KOPT-K1 (cell line): ENCODE results near the gene GABRR3.

ENCODE experiments used
- H3K27ac ChIP-seq: fragments of 200-600 bp; sonication (generic); 2 replicates; pipeline ENCODE4 v1.5.1; 2016; ENCODE audit warnings: antibody characterized with exemption, mild to moderate bottlenecking, low read depth, low read length; ENCODE audit not compliant: poor library complexity, severe bottlenecking
- H3K36me3 ChIP-seq: fragments of 200-600 bp; sonication (generic); 2 replicates; pipeline ENCODE4 v1.5.1; 2017; ENCODE audit warnings: antibody characterized with exemption, mild to moderate bottlenecking, low read length, moderate library complexity; ENCODE audit not compliant: insufficient read depth
- H3K9me3 ChIP-seq: fragments of 200-600 bp; sonication (generic); 2 replicates; pipeline ENCODE4 v1.5.1; 2017; ENCODE audit warnings: antibody characterized with exemption, low read length, mild to moderate bottlenecking; ENCODE audit not compliant: insufficient read depth, poor library complexity, severe bottlenecking

The GABRR3 gene

GRCh38 chr3:97983933-97984491 is 51.1 kb downstream of the GABRR3 start:
- H3K36me3 ChIP-seq: no peaks in the 10 kb centered on the region

GRCh38 chr3:97981886-97982285 is 53.2 kb downstream of the GABRR3 start:
- Histone ChIP-seq H3K27ac (no peak overlapping the region), H3K36me3 (no peaks in the 10 kb centered on the region), H3K9me3 (no peaks in the 10 kb centered on the region)

More at GRCh38 chr3:97983933-97984491, 51.1 kb downstream of the GABRR3 start:
- Histone ChIP-seq H3K9me3 (no peaks in the 10 kb centered on the region), H3K27ac (no peak overlapping the region)

DNA sequence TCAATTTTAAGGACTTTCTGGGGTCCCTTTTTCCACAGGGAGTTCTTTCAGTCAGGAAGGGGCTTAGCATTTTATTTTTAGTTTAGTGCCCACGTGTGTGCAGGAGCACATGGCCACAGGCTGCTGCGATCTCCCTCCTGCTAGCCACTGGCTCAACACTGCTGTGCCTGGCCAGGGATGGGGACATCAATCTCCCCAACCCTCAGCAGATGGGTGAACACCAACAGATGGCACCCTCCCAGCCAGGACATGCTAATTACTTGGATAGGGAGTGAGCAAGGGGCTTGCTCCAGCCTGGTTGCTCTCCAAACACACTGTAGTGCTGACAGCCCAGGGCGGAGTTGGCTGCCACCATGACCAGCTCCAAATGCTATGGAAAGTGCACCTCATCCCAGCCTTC is 55.5 kb downstream of the GABRR3 start:
- Histone ChIP-seq H3K27ac (no peak overlapping the region), H3K36me3 (no peaks in the 10 kb centered on the region), H3K9me3 (no peaks in the 10 kb centered on the region)

DNA sequence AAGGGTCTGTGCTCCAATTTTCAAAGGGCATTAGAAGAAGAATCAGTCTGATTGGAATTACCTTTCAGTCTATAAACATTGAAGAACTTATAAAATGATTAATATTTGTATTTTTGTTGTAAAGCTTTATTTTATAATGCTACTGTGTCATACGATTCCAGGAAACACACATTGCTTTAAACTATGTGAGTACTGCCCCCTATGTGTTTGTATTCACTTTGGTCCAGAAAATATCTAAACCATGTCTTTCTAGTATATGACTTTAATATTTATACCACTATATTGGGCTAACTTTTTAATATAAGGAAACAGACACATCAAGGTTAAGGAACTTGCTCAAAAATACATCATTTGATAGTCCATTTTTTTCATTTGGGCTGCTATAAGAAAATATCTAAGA is 59.6 kb downstream of the GABRR3 start:
- no peaks in the 10 kb centered on the region for H3K9me3 ChIP-seq
- H3K36me3 ChIP-seq: no peaks in the 10 kb centered on the region
- no peak overlapping the region for H3K27ac ChIP-seq

GRCh38 chr3:97974996-97975395 is 60.1 kb downstream of the GABRR3 start:
- H3K27ac ChIP-seq: no peak overlapping the region
- no peaks in the 10 kb centered on the region for H3K36me3 ChIP-seq
- no peaks in the 10 kb centered on the region for H3K9me3 ChIP-seq

GRCh38 chr3:97972976-97973375 is 62.1 kb downstream of the GABRR3 start:
- no peaks in the 10 kb centered on the region for H3K36me3 ChIP-seq
- H3K9me3 ChIP-seq: no peaks in the 10 kb centered on the region
- H3K27ac ChIP-seq: no peak overlapping the region

DNA sequence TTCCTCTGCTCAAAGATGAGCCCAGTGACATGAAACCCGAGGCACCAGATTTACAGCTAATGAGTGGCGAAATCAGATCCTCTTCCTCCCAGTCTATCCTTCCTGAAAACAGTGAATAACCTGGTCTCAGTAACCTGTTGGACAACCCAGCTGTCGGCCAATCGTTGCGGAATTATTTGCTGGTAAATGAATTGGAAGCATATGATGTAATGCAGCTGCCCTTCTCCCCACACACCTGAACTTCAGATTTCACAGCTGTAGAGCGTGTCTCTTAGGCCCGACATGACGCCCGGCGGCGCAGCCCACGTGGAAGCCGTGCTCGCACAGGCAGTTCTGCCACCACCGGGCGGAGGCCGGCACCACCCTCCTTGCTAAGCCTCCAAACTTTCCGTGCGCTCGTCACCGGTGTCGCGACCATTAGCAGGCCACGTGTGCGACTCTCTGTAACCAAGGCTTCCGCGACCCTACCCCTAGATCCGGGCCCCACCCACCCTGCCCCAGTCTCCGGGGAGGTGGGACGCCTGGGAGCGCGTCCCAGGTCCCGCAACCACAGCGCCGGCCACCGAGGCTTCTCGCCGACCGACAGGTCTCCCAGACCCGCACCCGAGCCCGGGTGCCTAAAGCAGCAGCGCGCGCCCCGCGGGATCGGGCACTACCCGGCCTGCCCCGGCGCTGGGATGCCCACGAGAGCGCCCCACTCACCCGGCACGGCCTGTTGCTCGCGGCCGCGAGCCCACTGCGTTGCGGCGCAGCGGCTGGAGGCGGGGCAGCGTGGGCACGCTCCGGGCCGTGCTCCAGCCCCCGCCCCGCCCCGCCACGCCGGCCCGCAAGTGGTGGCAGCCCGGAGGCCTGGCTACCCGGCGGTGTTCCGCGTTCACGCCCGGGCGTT is 63.2 kb downstream of the GABRR3 start, which contains the start of gene RIOX2:
Gene RIOX2 (minus strand): TSS at position 753 of the 889 bp plus-strand sequence. CDS start 4,838 bp downstream, outside the sequence.
- no peaks in the 10 kb centered on the region for H3K9me3 ChIP-seq
- no peak within 1 kb of the TSS for H3K27ac ChIP-seq
- no peaks in the 10 kb centered on the region for H3K36me3 ChIP-seq

GRCh38 chr3:97970956-97971620 is 64.0 kb downstream of the GABRR3 start:
- no peaks in the 10 kb centered on the region for H3K9me3 ChIP-seq
- H3K36me3 ChIP-seq: no peaks in the 10 kb centered on the region
- H3K27ac ChIP-seq: no peak overlapping the region

GRCh38 chr3:97970156-97970555 is 65.0 kb downstream of the GABRR3 start:
- Histone ChIP-seq H3K9me3 (no peaks in the 10 kb centered on the region), H3K27ac (no peak overlapping the region), H3K36me3 (no peaks in the 10 kb centered on the region)

DNA sequence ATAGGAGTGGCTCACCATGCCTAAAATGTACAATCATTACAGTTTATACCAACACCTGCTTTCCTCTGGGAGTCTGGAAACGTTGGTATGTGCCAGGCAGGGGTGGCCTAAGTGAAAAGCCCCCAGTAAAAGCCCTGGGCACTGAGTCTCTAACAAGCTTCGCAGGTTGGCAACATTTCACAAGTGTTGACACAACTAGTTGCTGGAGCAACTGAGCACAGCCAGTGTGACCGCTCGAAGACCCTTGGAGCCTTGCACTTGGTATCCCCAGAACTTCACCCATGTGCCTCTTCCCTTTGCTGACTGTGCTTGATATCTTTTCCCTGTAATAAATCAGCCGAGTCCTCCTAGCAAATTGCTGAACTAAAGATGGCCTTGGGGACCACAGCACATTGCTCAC is 65.6 kb downstream of the GABRR3 start:
- Histone ChIP-seq H3K9me3 (no peaks in the 10 kb centered on the region), H3K27ac (no peak overlapping the region), H3K36me3 (no peaks in the 10 kb centered on the region)

DNA sequence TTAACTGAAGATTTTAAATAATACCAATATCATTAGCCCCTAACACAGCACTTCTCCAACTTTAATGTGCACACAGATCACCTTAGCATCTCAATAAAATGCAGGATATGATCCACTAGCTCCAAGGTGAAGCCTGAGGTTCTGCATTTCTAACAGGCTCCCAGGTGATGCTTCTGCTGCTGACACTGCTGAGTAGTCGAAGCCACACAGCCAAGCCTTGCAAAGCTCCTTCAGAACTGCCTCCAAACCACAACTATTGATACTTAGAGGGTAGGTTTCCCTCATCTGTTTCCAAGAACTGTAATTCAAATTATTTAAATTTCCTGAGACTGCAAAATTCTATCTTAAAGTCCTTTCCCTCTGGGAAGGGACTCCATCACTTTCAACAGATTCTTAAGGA is 66.7 kb downstream of the GABRR3 start:
- Histone ChIP-seq H3K9me3 (no peaks in the 10 kb centered on the region), H3K27ac (no peak overlapping the region), H3K36me3 (no peaks in the 10 kb centered on the region)

DNA sequence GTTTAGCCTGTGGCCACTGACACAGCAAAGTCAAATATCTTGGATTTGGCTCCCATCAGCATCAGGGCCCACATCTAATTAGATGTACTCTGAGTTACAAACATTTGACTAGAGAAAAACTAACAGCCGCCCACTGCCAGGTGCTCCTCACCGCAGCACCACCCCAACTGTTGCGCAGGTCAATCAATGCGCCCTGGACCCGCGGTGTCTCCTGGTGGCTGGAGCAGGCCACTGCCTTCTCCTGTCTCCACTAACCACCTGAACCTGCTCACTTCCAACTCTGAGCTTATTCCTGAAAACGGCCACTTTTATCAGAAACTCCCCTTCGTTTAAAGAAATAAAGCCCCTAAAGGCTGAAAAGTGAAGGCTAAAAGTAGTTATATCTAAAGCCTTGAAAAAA is 67.1 kb downstream of the GABRR3 start:
- H3K27ac ChIP-seq: no peak overlapping the region
- no peaks in the 10 kb centered on the region for H3K36me3 ChIP-seq
- H3K9me3 ChIP-seq: no peaks in the 10 kb centered on the region

GRCh38 chr3:97960993-97961766 is 73.9 kb downstream of the GABRR3 start:
- Histone ChIP-seq H3K36me3 (no peaks in the 10 kb centered on the region), H3K27ac (no peak overlapping the region), H3K9me3 (no peaks in the 10 kb centered on the region)

DNA sequence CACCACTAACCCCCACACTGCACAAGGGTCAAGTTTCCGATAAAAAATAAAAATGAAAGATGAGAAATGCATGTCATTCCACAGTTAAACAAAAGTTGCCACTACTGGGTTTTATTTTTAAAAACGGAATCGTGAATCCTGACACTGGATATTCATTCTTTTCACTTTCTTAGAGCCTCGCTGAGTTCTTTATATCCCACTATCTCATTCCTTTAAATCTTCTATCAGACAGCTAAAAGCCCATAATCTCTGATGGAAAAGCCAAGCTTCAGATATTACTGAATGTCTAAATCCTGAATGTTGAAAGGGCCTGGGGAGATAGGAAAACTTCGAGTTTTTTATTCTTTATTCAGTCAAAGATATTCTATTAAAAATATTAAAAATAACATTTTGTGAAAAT is 74.6 kb downstream of the GABRR3 start:
- no peaks in the 10 kb centered on the region for H3K36me3 ChIP-seq

DNA sequence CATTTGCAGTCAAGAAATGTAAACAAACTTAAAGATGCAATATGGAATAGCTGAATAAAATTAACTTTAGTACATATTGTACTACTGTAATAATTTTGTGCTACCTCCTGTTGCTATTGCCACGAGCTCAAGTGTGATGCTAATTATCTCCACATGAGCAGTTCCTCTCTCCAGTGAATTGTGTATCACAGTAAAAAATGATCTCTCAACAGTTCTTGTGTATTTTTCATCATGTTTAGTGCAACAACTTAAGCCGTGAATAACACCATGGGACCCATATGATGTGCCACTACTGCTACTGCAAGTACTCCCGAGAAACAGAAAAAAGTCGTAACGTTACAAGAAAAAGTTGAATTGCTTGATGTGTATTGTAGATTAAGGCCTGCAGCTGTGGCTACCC is 75.2 kb downstream of the GABRR3 start:
- H3K27ac ChIP-seq: no peak overlapping the region
- no peaks in the 10 kb centered on the region for H3K36me3 ChIP-seq
- H3K9me3 ChIP-seq: no peaks in the 10 kb centered on the region

More for the DNA sequence above, 74.6 kb downstream of the GABRR3 start:
- H3K27ac ChIP-seq: no peak overlapping the region
- no peaks in the 10 kb centered on the region for H3K9me3 ChIP-seq
